K562 (cell line): Measurements from ENCODE around the gene CTNS. TPM values are rescaled to one million over a fixed set of nuclear protein-coding genes. Genes with fewer than 3 reads are reported as not detected.

Experiments
- ATAC-seq: fragments of 200-7000 bp; cut with Tn5 transposase; 3 replicates; pipeline ENCODE4 v1.9.1; 2020; ENCODE audit warnings: moderate library complexity
- BruUV-seq: library from RNA; stranded (reverse); fragments of 400-500 nt; replicated peaks from 2 replicates; lab custom pipeline; 2021; lab: Mats Ljungman, UMichigan
- CTCF ChIA-PET: fragments of 300-600 bp; formaldehyde crosslinking; extraction: SDS; loops from one replicate; lab custom pipeline; 2021; ENCODE audit warnings: low intra/inter-chr PET ratio; lab: Yijun Ruan, JAX
- POLR2A ChIA-PET: fragments of 300-600, 350-650 bp; sonication (Branson Sonifier 250); formaldehyde crosslinking; extraction: SDS; loops from one replicate; lab custom pipeline; 2021; ENCODE audit warnings: antibody characterized with exemption, inconsistent platforms; lab: Yijun Ruan, JAX
- DNase-seq, 4 experiments: peaks; one replicate each; pipeline versions ENCODE4 v3.0.0 to v3.0.0-alpha.2; 2011 to 2018; ENCODE audit warnings: low spot score in 3 of 4, mixed read lengths in 3 of 4; ENCODE audit errors: extremely low read depth in 1 of 4
- FAIRE-seq: peaks from 2 replicates; lab custom pipeline; 2011; peaks lifted over from hg19 to GRCh38; lab: Jason Lieb, UNC
- H2AFZ ChIP-seq: 2 replicates; pipeline ENCODE4 v1.6.0; 2011; ENCODE audit warnings: low read depth, low read length, control low read depth, inconsistent platforms
- H3K27ac ChIP-seq: fragments of 200-600 bp; 3 replicates; pipeline ENCODE4 v1.8.0; 2011; ENCODE audit warnings: low read depth, mild to moderate bottlenecking, control low read depth, inconsistent platforms, low read length, moderate library complexity, mixed read lengths; ENCODE audit errors: extremely low read depth
- H3K27me3 ChIP-seq, 2 experiments: fragments of 300-600 bp in 1 of 2; 2 replicates in 1 of 2; 3 replicates in 1 of 2; pipeline versions ENCODE4 v1.6.0 to v1.8.0; 2011; ENCODE audit warnings: inconsistent platforms in 2 of 2, low read length in 2 of 2, mild to moderate bottlenecking in 1 of 2, mixed read lengths in 1 of 2, moderate library complexity in 1 of 2; ENCODE audit not compliant: control insufficient read depth in 2 of 2, insufficient read depth in 2 of 2
- H3K36me3 ChIP-seq: fragments of 300-600 bp; 3 replicates; pipeline ENCODE4 v1.8.0; 2011; ENCODE audit warnings: mild to moderate bottlenecking, low read length, inconsistent platforms; ENCODE audit not compliant: control insufficient read depth, insufficient read depth
- H3K4me1 ChIP-seq, 2 experiments: fragments of 200-600 bp in 1 of 2; replicated peaks in 1 of 2; 2 replicates in 1 of 2; 3 replicates in 1 of 2; pipeline versions ENCODE4 v1.5.1 to v1.8.0; 2011; ENCODE audit warnings: inconsistent platforms in 2 of 2, low read length in 2 of 2, mild to moderate bottlenecking in 1 of 2, mixed read lengths in 1 of 2, moderate library complexity in 1 of 2; ENCODE audit not compliant: control insufficient read depth in 2 of 2, insufficient read depth in 2 of 2
- H3K4me2 ChIP-seq: 2 replicates; pipeline ENCODE4 v1.6.1; 2011; ENCODE audit warnings: low read length, control low read depth, inconsistent platforms, mixed read lengths; ENCODE audit not compliant: insufficient read depth
- H3K4me3 ChIP-seq: fragments of 200-600 bp; sonication (generic), shearing (Covaris generic); 2 replicates; pipeline ENCODE4 v1.5.1; 2016; ENCODE audit warnings: control low read depth, inconsistent platforms
- H3K79me2 ChIP-seq: fragments of 200-600 bp; 3 replicates; pipeline ENCODE4 v1.8.0; 2011; ENCODE audit warnings: low read length, inconsistent platforms; ENCODE audit not compliant: control insufficient read depth, insufficient read depth
- H3K9ac ChIP-seq, 2 experiments: 2 replicates each; pipeline versions ENCODE4 v1.6.0 to v1.6.1; 2011; ENCODE audit warnings: low read depth in 2 of 2, low read length in 2 of 2, control low read depth in 1 of 2, inconsistent platforms in 1 of 2, mild to moderate bottlenecking in 1 of 2, mixed read lengths in 1 of 2; ENCODE audit not compliant: insufficient read depth in 1 of 2
- H3K9me1 ChIP-seq: one replicate; pipeline ENCODE4 v1.6.0; 2011; ENCODE audit warnings: inconsistent platforms, mild to moderate bottlenecking, low read length, moderate library complexity; ENCODE audit not compliant: control insufficient read depth, insufficient read depth
- H3K9me3 ChIP-seq: replicated peaks from 2 replicates; pipeline ENCODE4 v1.5.1; 2011; ENCODE audit warnings: low read depth, low read length, inconsistent platforms; ENCODE audit not compliant: control insufficient read depth, insufficient read depth
- H4K20me1 ChIP-seq: replicated peaks from 2 replicates; pipeline ENCODE4 v1.6.1; 2011; ENCODE audit warnings: low read length, inconsistent platforms, mixed read lengths; ENCODE audit not compliant: control insufficient read depth, insufficient read depth
- CBFA2T2 ChIP-seq: fragments of 450-650 bp; conservative IDR thresholded peaks from 2 replicates; pipeline ENCODE4 v1.6.1; 2017; ENCODE audit warnings: mild to moderate bottlenecking
- CHD4 ChIP-seq: fragments of 200-600 bp; sonication (generic); IDR thresholded peaks from 3 replicates; pipeline ENCODE4 v1.6.1; 2012; ENCODE audit warnings: low read depth, mild to moderate bottlenecking, mixed read lengths, low read length, inconsistent platforms; ENCODE audit not compliant: insufficient read depth, insufficient replicate concordance, poor library complexity, severe bottlenecking
- KDM5B ChIP-seq: fragments of 200-600 bp; sonication (generic); IDR thresholded peaks from 2 replicates; pipeline ENCODE4 v1.6.1; 2012; ENCODE audit warnings: low read depth, mild to moderate bottlenecking, moderate library complexity, low read length, control low read depth, inconsistent platforms; ENCODE audit not compliant: insufficient replicate concordance
- POLR2A ChIP-seq: fragments of 450-650 bp; conservative IDR thresholded peaks from 2 replicates; pipeline ENCODE4 v1.6.1; 2016
- POLR2AphosphoS2 ChIP-seq: IDR thresholded peaks from 2 replicates; pipeline ENCODE4 v1.6.1; 2012; ENCODE audit warnings: low read length, improper control_type of control experiment
- POLR2AphosphoS5 ChIP-seq: IDR thresholded peaks from 2 replicates; pipeline ENCODE4 v1.6.1; 2011; ENCODE audit warnings: mild to moderate bottlenecking, low read depth, low read length, moderate library complexity; ENCODE audit not compliant: control insufficient read depth, insufficient read depth
- SAP30 ChIP-seq: fragments of 200-600 bp; sonication (generic); IDR thresholded peaks from 2 replicates; pipeline ENCODE4 v1.6.1; 2012; ENCODE audit warnings: borderline replicate concordance, low read depth, mild to moderate bottlenecking, moderate library complexity, low read length, control low read depth, inconsistent platforms; ENCODE audit not compliant: insufficient read depth, poor library complexity, severe bottlenecking
- SUPT5H ChIP-seq: fragments of 450-650 bp; IDR thresholded peaks from 2 replicates; pipeline ENCODE4 v1.6.1; 2016
- TBP ChIP-seq: optimal IDR thresholded peaks from 2 replicates; pipeline ENCODE3; 2011; ENCODE audit warnings: low read depth, low read length, improper control_type of control experiment
- TOE1 ChIP-seq, 2 experiments: fragments of 450-650 bp in 1 of 2; sonication (generic) in 1 of 2; formaldehyde crosslinking in 1 of 2; IDR thresholded peaks; 2 replicates each; pipeline versions ENCODE4 v1.7.1 to v1.8.0; 2016 to 2022; ENCODE audit warnings: borderline replicate concordance in 2 of 2, mild to moderate bottlenecking in 2 of 2, antibody characterized with exemption in 1 of 2, inconsistent platforms in 1 of 2, low read depth in 1 of 2, missing genetic modification reagents in 1 of 2, moderate library complexity in 1 of 2
- TRIM28 ChIP-seq: fragments of 450-650 bp; IDR thresholded peaks from 2 replicates; pipeline ENCODE4 v1.6.1; 2017
- WGBS: fragments of 100-300 bp; shearing (Covaris generic); methylation state at CpG from one replicate; pipeline ENCODE4 v1.1.6; 2016; ENCODE audit warnings: low coverage, mixed read lengths; ENCODE audit not compliant: insufficient coverage; ENCODE audit errors: missing lambda C conversion rate; 5-methylcytosine and 5-hydroxymethylcytosine counted together
- in situ Hi-C: fragments of 300-500 bp; cut with MboI; formaldehyde crosslinking; loops from 4 replicates; pipeline ENCODE4 v1.15.0; 2018; ENCODE audit warnings: inconsistent platforms, mixed read lengths
- intact Hi-C: fragments of 100-400 bp; cut with micrococcal nuclease; formaldehyde crosslinking; loops from 2 replicates; pipeline ENCODE4 v1.14.2; 2022
- polyA plus RNA-seq, 8 experiments: library from polyadenylated mRNA; depleted of rRNA in 4 of 8; stranded (reverse) in 5 of 8; unstranded in 3 of 8; fragments of >200 nt; fragmentation: Nextera tagmentation in 2 of 8; fragmentation: Illumina TruSeq in 1 of 8; extraction: Ambion mirVana in 2 of 8; extraction: Trizol in 1 of 8; gene quantifications; 2 replicates each; pipeline versions ENCODE4 v1.2.1 to v1.2.3, GENCODE V29; 2011 to 2014; ENCODE audit warnings: inconsistent platforms in 1 of 8, missing spikeins in 1 of 8
- total RNA-seq, 7 experiments: library from RNA; depleted of rRNA in 6 of 7; stranded (reverse); fragments of >200 nt in 6 of 7; fragmentation: Illumina TruSeq in 2 of 7; extraction: Trizol in 2 of 7; gene quantifications; 2 replicates each; pipeline versions ENCODE4 v1.2.1 to v1.2.3, GENCODE V29; 2011 to 2021; ENCODE audit warnings: low replicate concordance in 1 of 7
- TF ChIP-seq, protein P1 (sequence below): fragments of 450-650 bp; IDR thresholded peaks from 2 replicates; pipeline ENCODE4 v1.6.1; 2016; ENCODE audit warnings: mild to moderate bottlenecking
- TF ChIP-seq, protein P2 (sequence below): sonication (generic); formaldehyde crosslinking; IDR thresholded peaks from 2 replicates; pipeline ENCODE4 v1.8.1; 2023; ENCODE audit warnings: mild to moderate bottlenecking, missing genetic modification reagents
- TF ChIP-seq, protein P3 (sequence below): sonication (generic); IDR thresholded peaks from 2 replicates; pipeline ENCODE4 v1.6.1; 2016

Gene CTNS
- total and polyA plus RNA-seq, 9 of the 15 experiments (the other 6 are each of a cell fraction or from before 2014, with no cell fraction given): 0.66 to 8.4 (median 4.9) TPM

DNA sequence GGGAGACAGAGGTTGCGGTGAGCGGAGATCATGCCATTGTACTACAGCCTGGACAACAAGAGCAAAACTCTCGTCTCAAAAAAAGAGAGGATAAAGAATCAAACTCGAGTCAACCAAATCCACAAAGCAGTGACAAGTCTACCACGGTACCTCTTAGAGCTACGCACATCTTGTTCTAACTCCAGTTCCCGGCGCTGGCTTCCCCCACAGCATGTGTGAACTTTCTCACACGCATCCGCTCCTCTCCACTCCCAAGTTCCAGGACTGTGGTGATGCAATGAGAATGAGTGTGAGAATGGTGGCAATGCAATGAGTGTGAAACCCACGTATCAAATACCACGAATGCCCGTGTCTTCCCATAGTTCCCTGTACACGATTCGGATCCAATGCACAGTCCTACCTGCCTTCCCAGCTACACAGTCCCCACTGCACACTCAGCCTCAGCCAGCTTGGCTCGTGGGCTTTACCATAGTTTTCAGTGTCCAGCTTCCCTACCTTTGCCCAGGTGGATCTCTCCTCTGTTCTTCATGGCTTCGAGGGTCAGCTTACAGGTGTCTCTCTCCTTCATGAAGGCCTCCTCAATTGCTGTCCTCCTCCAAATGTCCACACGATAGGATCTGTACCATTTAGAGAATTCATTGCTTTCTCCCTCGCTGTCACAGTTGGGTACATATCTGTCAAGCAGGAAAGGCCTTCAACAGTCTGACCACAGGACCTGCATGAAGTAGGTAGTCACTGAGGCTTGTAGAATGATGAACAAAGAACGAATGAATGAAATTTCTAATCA is 68.6 kb downstream of the CTNS start:
- in situ Hi-C loops (no loop called here), intact Hi-C loops (no loop called here)
- no peak overlapping the region for H2AFZ ChIP-seq
- no peaks in the 10 kb centered on the region for H3K79me2 ChIP-seq
- no peak overlapping the region for H3K4me3 ChIP-seq
- ATAC-seq: no peak
- 45% methylated on average over 18 of the region's 20 CpGs for WGBS
- H3K9me1 ChIP-seq: no peaks in the 10 kb centered on the region
- H4K20me1 ChIP-seq: no peaks in the 10 kb centered on the region
- H3K36me3 ChIP-seq: no peaks in the 10 kb centered on the region
- FAIRE-seq: no peak
- ChIA-PET CTCF (no interaction called here), POLR2A (no interaction called here)
- no TSS peak for BruUV-seq
- no peak for DNase-seq
- H3K4me1 ChIP-seq: no peaks in the 10 kb centered on the region; a peak in 1 of 5 replicates
- H3K27ac ChIP-seq: no peak overlapping the region
- H3K27me3 ChIP-seq: no peaks in the 10 kb centered on the region
- no peak overlapping the region for H3K9ac ChIP-seq
- no peak overlapping the region for H3K4me2 ChIP-seq
- no peaks in the 10 kb centered on the region for H3K9me3 ChIP-seq
- TF ChIP-seq, protein P1, sequence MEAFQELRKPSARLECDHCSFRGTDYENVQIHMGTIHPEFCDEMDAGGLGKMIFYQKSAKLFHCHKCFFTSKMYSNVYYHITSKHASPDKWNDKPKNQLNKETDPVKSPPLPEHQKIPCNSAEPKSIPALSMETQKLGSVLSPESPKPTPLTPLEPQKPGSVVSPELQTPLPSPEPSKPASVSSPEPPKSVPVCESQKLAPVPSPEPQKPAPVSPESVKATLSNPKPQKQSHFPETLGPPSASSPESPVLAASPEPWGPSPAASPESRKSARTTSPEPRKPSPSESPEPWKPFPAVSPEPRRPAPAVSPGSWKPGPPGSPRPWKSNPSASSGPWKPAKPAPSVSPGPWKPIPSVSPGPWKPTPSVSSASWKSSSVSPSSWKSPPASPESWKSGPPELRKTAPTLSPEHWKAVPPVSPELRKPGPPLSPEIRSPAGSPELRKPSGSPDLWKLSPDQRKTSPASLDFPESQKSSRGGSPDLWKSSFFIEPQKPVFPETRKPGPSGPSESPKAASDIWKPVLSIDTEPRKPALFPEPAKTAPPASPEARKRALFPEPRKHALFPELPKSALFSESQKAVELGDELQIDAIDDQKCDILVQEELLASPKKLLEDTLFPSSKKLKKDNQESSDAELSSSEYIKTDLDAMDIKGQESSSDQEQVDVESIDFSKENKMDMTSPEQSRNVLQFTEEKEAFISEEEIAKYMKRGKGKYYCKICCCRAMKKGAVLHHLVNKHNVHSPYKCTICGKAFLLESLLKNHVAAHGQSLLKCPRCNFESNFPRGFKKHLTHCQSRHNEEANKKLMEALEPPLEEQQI: no peak
- no peak for TF ChIP-seq POLR2AphosphoS2
- TF ChIP-seq, protein P2, sequence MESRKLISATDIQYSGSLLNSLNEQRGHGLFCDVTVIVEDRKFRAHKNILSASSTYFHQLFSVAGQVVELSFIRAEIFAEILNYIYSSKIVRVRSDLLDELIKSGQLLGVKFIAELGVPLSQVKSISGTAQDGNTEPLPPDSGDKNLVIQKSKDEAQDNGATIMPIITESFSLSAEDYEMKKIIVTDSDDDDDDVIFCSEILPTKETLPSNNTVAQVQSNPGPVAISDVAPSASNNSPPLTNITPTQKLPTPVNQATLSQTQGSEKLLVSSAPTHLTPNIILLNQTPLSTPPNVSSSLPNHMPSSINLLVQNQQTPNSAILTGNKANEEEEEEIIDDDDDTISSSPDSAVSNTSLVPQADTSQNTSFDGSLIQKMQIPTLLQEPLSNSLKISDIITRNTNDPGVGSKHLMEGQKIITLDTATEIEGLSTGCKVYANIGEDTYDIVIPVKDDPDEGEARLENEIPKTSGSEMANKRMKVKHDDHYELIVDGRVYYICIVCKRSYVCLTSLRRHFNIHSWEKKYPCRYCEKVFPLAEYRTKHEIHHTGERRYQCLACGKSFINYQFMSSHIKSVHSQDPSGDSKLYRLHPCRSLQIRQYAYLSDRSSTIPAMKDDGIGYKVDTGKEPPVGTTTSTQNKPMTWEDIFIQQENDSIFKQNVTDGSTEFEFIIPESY (CRISPR knock-in tag): no peak
- no peak for TF ChIP-seq TBP
- TF ChIP-seq KDM5B: no peak
- no peak for TF ChIP-seq CHD4
- TF ChIP-seq TOE1 (IDR thresholded peaks at IDR 0.05; ENCODE audit: borderline replicate concordance): no peak
- no peak for TF ChIP-seq TOE1 (CRISPR knock-in tag; IDR thresholded peaks at IDR 0.05; ENCODE audit: borderline replicate concordance, low read depth)
- no peak for TF ChIP-seq POLR2AphosphoS5
- TF ChIP-seq, protein P3, sequence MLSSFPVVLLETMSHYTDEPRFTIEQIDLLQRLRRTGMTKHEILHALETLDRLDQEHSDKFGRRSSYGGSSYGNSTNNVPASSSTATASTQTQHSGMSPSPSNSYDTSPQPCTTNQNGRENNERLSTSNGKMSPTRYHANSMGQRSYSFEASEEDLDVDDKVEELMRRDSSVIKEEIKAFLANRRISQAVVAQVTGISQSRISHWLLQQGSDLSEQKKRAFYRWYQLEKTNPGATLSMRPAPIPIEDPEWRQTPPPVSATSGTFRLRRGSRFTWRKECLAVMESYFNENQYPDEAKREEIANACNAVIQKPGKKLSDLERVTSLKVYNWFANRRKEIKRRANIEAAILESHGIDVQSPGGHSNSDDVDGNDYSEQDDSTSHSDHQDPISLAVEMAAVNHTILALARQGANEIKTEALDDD: no peak
- no peak for TF ChIP-seq CBFA2T2
- no peak for TF ChIP-seq SAP30
- no peak for TF ChIP-seq SUPT5H
- no peak for TF ChIP-seq TRIM28
- no peak for TF ChIP-seq POLR2A
